ENCODE results near the gene MARCOL.

The MARCOL gene, protein sequence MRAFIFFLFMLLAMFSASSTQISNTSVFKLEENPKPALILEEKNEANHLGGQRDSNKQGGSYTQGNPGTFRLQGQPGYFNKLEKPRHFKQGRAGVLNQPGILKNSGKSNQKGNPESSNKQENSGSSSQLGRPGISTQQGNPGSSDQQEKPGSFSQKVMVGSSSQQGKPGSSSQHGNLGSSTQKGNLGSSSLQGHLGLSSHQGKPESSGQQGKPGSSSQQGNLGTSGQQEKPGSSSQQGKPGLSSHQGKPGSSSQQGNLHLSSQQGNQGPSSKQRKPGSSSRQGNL

DNA sequence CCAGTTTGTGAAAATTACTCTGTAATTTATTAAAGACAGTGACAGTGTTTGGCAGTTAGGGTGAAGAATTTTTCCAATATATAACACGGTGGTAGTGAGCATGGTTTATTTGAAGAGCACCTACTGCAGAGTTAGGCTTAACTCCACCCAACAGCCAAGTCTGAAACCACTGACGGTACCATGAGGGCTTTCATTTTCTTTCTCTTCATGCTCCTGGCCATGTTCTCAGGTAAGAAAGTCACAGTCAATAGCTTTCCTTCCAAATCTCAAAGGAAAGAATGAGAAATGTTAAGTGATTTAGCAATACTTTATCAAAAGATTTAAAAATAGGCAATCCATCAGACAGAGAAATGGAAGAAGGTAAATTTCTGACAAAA lies at the start of gene MARCOL:
TSS of gene MARCOL (plus strand) at position 108 of the 377 bp plus-strand sequence. CDS start at position 181, 73 bp downstream.
- DNase-seq: no peak

DNA sequence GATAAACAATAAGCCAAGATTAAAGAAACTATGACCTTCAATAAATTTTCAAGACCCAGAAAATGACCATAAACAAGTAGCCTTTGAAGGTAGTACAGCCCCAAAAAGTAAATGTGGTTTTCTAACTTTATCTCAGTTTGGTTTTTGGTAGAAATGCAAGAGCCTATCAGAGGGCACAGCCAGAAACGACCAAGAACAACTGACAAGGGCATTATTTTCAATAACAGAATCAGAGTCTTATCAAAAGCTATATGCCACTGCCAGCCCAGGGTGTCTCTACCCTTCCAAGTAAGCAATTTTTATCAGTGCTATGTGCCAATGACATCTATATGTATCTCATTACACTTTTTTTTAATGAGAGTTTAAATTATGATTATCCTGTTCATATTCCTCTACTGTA lies 47.3 kb upstream of the MARCOL start:
- no peak for DNase-seq

DNA sequence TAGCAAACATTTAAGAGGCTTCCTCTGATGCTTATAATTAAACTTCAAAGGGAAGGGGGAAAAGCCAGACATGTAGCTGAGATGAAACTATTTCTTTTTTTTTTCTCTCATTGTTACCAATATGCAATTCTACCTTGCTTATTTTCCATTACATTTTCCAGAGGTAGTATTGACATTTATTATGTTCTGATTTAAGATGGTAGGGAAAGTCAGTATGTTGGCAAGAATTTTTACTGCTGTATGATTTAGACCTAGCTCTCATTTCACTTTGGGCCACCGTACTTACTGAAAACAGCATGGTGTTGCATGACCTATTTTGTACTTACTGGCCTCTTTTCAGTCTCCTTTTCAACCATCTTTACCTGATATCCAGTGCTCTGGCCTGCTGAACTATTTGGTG lies 45.1 kb upstream of the MARCOL start:
- DNase-seq: no peak

DNA sequence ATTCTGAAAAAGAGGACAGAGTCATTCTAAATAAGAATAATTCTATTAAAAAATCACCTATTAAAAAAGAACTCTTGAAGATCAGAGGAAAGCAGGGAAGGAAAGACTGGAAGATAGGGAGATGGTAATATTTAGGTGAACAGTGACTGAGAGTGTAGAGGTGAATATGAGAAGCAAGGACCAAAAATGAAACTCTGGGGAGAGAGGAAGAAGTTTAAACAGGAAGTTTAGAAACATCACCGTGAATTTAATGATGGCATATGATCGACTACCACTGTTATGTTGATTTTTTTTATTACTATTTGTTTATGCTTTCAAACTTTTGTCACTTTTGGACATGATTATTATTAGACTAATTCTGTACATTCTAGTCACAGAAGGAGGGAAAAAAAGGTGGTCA lies 37.2 kb upstream of the MARCOL start:
- no peak for DNase-seq

DNA sequence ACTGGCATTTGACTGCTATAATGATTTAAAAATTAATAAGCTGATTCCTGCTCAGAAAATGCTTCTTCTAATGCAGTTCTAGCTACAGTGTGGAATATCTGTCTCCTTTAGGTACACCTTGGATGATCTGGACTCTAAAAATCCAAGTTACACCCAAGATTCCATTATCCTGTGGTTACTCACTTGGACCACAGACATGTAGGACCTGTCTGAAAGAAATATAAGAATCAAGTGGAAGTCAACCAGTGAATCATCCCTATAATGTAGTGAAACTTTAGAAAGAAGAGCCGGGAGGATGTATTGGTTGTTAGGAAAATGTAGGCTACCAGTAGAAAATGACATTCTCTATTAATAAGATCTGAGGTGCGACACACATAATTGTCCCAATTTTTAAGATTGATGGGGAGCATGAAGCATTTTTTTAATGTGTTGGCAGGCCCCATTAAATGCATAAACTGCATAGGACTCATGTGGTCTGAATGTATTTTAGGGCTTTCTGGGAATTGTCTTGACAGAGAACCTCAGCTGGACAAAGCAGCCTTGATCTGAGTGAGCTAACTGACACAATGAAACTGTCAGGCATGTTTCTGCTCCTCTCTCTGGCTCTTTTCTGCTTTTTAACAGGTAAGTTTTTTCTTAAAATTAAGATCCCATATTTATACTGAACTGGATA lies 35.7 kb upstream of the MARCOL start, which contains the start of gene SPINK6:
TSS of gene SPINK6 (plus strand) at position 512 of the 673 bp plus-strand sequence. CDS start at position 567, 55 bp downstream.
- no peak for DNase-seq

DNA sequence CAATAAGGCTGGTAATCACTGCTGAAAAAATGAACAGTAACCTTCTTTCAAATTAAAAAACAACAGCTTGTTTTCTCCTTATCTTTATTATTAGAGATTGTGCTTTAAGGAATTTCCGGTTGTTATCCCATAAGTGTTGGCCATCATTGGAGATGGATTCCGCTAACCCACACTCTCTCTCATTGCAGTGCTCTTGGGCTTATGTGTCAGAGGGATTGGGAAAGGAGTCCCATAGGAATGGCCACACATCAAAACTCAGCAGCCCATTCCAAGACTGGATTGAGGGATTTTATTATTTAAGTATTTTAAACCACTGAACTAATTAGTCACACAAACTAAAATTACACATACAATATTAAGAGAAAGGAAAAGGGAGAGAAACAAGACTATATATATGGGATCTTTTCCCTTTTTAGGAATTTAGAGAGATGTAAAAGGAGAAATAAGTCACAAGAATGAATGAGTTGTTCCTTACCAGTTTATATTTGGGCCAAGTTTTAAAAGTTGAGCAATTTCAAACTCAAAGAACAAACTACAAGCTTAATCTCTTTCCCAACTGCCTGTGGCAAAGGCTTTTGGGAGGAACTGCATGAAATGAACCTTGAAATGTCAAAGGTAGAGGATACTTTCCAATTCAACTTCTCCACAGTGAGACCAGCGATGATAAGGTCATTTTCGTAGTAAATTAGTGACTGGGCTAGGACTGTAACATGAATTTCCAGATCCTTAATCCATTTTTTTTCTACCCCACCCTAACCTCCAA lies 33.1 kb upstream of the MARCOL start:
- no peak for DNase-seq

DNA sequence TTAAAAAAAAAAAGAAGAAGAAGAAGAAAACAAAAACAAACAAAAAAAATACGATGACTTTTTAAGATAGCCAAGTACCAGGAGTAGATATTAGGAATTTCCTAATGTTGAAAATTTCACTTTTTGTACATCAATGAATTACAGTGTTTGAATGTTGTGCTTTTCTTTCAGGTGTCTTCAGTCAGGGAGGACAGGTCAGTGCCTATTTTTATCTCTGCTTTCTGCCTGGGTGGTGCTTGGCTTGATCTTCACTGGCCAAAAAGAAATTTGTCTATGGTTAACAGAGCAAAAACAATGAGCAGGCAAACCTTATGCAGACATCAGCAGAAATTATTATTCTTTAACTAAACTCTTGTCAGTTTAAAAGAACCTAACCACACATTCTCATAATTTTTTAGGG lies 32.5 kb upstream of the MARCOL start:
- DNase-seq: no peak

DNA sequence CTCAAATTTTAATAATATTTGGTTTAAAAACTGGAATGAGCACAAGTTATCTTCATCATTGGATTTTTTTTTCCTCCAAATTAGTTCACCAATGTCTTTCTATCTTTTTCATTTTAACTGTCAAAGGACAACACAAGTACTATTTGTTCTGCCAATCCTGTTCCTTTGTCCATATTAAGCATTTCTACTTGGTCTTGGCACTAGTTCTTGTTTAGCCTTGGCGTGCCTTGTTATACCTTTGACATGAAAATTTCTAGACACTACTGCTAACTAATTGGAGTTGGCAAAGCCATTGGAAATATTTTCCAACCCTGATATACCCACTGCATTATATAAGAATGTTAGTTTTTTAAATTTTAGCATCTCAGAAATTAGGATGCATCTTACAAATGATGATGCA lies 31.7 kb upstream of the MARCOL start:
- DNase-seq: no peak

DNA sequence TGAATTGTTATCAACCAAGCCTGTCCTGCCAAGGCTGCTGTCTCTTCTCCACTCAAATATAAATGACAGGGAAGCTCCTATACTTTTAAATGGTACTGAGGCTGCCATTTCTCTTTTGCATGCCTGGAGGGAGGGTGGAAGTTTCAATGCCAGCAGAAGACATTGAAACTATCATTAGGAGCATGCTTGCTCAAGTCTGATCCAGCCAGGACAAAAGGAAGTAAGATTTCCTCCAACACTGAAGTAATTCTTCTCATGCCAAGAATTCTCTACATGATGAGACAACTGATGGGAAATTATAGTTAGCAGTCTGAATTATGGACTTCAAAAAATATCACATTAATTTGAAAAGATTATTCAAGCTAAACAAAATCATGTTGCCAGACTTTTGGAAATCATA lies 30.1 kb upstream of the MARCOL start:
- DNase-seq: no peak

DNA sequence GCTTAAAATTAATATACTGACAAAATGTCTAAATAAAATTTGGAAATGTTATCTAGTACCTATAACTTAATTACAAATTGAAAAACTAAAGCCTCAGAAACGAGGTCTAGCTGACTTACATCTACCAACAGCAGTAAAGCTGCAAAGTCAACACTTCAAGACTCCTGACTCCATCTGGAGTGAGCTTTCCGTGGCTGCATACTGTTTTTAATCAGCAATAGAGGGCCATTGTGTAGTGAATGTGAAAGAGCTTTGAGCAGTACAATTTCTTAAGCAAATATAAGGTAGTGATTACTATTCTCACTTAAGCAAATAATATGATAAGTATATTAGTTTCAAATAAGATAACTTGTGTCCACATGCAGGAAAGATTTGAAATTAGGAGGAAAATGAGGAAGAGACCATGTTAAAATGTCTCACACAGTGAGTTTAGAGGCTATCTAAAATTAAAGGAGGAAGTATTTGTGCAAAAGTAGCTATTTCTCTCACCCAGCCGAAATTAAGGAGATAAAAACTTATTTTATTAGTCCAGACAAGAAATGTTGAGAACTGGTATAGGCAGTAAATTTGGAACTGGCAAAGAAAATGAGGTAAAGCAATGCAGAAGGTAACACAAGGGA lies 29.1 kb upstream of the MARCOL start:
- no peak for DNase-seq

DNA sequence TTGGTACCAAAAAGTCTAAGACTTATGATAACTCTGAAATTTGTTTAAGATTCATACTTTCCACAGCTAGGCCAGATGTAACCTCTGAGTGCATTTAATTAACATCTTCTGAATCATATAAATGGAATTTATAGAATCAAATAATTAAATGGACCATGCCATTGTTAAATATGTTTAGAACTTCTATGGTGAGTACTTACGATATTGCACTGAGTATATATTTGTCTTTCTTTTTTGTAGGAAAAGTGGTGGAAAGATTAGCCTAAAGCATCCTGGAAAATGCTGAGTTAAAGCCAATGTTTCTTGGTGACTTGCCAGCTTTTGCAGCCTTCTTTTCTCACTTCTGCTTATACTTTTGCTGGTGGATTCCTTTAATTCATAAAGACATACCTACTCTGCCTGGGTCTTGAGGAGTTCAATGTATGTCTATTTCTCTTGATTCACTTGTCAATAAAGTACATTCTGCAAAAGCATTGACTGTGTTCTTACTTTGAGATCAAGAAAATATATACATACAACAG lies 23.6 kb upstream of the MARCOL start:
- DNase-seq: no peak

DNA sequence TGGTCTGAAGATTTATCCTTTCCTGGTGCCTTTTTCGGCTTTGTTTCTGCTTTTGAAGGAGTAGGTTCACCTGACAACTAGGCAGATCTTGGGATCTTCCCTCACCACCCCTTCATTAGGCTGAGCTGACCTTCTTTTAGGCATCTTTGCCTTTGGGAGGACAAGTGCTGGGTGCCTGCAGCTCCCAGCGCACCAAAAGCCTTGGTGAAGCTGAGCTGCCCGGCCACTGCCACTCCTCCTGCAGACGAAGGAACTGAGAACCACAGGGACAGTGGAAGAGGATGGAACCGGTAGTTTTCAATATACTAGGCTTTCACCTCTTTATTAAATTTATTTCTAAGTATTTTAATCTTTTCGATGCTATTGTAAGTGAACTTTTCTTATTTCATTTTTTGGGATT lies 16.8 kb upstream of the MARCOL start:
- no peak for DNase-seq

DNA sequence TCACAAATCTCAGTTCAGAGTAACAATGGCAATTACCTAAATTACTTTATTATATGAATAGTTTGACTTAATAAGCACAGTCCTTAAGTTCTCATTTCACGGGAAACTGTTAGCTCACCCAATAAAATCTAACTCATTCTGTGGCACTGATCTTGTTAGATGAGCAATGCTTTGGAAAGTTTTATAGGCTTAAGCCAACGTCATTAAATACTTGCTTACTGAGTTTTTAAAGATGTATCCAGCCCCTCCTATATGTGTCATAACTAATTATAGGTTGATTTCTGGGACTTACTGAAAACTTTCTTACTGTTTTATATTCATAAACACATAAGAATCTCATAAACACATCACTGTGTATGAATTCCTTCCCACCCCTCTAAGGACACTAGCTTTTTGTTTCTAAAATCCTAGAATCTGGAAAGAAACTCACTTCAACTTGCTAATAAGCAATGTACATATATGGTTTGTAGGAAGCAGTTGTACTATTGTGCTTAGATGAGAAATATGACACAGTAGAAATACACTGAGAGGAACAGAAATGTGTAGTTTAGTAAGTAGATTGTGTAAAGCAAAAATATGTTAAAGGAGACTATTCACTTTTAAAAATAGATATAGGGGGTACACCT lies 14.1 kb upstream of the MARCOL start:
- no peak for DNase-seq

DNA sequence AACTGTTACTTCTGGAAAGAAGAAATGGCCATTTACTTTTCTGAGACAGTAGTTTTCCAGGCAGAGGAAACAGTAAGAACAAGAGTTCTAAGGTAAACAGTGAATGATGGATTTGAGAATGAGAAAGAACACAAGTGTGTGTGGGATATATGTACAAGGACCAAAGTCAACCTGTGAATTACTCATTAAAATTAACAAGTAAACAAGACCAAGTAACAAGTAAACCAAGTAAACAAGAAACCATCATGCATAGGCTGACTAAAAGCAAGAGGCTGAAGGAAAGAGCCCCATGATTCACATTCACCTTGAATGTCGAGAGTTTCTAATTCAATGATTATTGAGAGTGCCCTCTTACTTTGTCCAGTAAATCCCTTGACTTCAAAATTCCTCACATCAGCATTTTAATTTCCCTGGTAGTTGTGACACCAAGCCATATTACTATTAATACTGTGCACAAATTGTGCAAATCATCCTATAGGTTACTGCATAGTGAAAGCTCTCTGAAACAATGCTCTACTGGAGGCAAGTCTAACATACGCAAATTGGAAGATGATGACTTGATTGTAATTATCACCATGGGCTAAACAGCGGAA lies 9.8 kb upstream of the MARCOL start:
- DNase-seq: no peak

DNA sequence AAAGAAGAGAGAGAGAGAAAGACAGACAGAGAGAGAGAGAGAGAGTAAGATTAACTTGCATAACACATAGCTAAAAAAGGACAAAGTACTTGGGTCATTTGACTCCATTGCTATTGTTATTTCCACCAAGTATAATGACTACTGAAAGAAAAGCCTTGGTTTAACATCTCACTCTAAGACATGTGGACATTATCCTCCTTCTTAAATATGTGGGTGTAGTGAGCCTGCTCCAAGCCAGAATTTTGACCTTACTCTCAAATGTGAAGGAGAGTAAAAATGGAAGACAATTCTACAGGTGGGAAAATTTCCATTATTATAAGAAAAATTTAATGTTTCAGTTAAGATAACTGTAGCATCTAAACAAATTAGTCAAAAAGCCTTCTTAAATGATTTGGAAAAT lies 8.5 kb upstream of the MARCOL start:
- DNase-seq: no peak

DNA sequence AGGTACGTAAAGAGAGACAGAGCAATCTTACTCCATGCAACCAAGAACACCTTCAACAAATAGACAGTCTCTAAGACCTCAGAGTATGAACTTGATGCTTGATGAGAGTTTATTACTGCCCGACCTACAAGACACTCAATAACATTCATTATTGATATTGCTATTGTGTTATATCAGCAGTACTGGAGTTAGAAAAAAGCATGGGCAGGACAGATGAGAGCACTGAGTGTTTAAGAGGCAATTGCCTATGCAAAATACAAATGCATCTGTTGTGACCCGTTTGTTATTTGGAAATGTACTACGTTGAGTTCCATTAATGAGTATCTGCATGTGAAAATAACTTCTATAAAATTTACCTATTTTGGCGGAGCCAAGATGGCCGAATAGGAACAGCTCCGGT lies 8.1 kb upstream of the MARCOL start:
- DNase-seq: no peak

DNA sequence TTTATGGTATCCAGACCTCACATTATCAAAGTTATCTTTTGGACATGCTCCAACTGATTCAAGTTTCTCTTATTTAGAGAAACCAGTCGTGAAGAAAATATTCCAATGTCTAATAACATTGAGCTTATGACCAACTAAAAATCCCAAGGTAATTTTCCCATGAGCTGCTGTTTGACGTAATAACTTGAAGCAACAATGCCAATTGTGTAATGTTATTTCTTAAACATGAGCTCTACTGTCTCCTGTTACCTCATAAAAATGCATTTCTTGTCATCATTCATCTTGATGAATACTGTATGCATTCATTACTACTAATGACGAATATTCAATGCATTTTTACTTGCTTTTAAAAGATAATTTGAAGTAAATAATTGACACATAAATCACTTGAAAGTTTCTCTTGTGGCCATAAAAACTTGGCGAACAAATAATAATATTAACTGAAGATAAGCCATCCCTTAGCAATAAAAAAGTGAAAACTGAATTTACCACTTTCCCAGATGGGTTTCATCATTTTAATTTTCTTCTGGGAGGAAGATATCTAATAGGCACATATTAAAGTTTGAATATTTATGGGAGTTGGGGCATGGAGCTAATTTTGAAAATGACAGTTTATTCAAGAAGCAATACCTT lies 424 bp upstream of the MARCOL start:
- no peak for DNase-seq

DNA sequence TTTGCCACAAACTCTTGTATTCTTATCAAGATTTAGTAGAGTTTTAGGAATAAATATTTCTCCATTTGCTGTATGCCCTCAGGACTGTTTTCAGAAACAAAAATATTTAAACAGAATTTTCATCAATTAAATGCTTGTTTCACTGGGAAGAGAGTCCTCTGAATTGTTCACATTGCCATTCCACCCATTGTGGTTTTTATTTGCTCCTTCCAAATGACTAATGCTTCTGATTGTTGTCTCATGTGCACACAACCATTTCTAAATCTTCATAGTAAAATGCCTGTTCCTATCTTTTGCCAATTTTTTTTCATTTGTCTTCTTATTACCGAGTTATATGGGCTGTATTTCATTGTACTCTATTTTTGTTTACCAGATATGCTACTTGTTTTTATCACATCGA lies 10.6 kb downstream of the MARCOL start:
- DNase-seq: no peak

DNA sequence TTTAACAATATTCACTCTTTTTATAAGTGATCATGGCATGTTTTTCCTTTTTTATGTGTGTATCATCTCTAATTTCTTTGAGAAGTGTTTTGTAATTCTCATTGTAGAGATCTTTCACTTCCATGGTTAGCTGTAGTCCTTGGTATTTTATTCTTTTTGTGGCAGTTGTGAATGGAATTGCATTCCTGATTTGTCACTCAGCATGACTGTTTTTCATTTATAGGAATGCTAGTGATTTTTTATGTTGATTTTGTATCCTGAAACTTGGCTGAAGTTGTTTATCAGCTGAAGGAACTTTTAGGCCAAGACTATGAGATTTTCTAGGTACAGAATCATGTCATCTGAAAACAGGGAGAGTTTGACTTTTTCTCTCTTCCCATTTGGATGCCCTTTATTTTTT lies 17.1 kb downstream of the MARCOL start:
- DNase-seq: no peak

DNA sequence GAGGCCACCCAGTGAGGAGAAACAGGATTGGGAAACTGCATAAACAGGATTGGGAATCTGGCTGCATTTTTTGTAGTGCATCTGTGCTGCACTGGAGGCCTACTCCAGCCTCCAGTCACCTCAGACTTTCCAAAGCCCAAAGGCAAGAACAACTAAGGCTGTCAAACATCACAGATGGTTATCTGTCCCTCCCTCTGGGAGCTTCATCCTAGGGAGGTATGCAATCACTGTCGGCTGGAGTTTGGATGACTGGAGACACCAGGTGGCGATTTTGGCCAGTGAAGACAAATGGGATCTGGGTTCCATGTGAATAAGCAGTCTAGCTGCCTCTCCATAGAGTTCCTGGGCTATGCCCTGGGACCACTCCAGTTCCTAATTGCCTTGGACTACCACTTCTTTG lies 21.0 kb downstream of the MARCOL start:
- DNase-seq: no peak

DNA sequence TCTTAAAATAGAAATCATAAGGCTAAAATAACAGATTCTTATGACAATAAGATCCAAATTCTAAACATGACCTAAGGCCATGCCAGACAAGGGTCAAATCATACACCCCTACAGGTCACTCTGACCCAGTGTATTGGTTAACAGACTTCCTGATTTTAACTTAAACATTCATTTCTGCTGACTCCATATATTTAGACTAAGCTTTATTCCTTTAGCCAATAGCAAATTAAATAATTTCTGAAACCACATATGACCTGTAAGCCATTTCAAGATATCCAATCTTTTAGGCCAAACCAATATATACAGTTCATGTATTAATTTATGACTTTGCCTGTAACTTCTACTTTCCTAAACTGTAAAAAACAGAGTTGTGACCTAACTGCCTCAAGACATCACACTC lies 22.9 kb downstream of the MARCOL start:
- no peak for DNase-seq

DNA sequence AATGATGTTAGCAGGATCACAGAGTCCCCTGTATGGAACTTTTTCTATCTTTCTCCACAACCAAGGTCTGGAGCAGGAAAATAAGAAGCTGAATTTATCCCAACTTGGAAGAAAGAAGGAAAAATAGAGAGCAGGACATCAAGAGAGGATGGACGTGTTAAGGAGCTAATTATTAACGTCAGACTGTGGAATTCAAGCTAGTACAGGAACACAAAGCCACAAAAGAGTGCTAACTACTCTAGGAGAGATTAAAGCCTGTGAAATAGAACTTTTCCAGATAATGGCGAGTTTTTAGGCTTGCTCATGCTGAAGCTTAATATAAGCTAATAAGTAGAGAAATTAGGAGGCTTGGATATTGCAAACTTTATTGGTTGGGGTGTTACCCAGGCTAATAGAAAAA lies 29.6 kb downstream of the MARCOL start:
- no peak for DNase-seq

Data from femur (tissue), 1 donor.